Suprapubic skin (tissue), 4 donors: ENCODE results near the gene TCF20. TPM values are rescaled to one million over a fixed set of nuclear protein-coding genes. Genes with fewer than 3 reads are reported as not detected.

Source experiments
- DNase-seq, 2 donors: peaks; one replicate each; pipeline ENCODE4 v3.0.0-alpha.2; 2019; ENCODE audit warnings: low spot score in 2 of 2
- H3K27ac ChIP-seq: fragments of 200-600 bp; sonication (generic); one replicate; pipeline ENCODE4 v1.5.1; 2019
- H3K27me3 ChIP-seq: fragments of 200-600 bp; sonication (generic); one replicate; pipeline ENCODE4 v1.5.1; 2019
- H3K36me3 ChIP-seq: fragments of 200-600 bp; sonication (generic); one replicate; pipeline ENCODE4 v1.5.1; 2019
- H3K4me1 ChIP-seq: fragments of 200-600 bp; sonication (generic); one replicate; pipeline ENCODE4 v1.5.1; 2019
- H3K4me3 ChIP-seq: fragments of 200-600 bp; sonication (generic); one replicate; pipeline ENCODE4 v1.5.1; 2019; ENCODE audit warnings: mild to moderate bottlenecking
- H3K9me3 ChIP-seq: fragments of 200-600 bp; sonication (generic); one replicate; pipeline ENCODE4 v1.5.1; 2019
- EP300 ChIP-seq: sonication (generic); formaldehyde crosslinking; IDR thresholded peaks from one replicate; pipeline ENCODE4 v1.6.1; 2017; ENCODE audit warnings: antibody characterized with exemption
- POLR2A ChIP-seq, 2 donors: fragments of 450-650 bp; IDR thresholded peaks; one replicate each; pipeline ENCODE4 v1.6.1; 2017; ENCODE audit warnings: antibody characterized with exemption in 2 of 2, mild to moderate bottlenecking in 2 of 2, moderate library complexity in 2 of 2
- POLR2AphosphoS5 ChIP-seq, 3 donors: sonication (generic); formaldehyde crosslinking; IDR thresholded peaks; one replicate each; pipeline ENCODE4 v1.6.1; 2017; ENCODE audit warnings: antibody characterized with exemption in 3 of 3
- WGBS: methylation state at CpG from one replicate; pipeline ENCODE4 v1.1.5; 2018; 5-methylcytosine and 5-hydroxymethylcytosine counted together
- total RNA-seq, 4 donors: library from RNA; depleted of rRNA; stranded (reverse); fragments of >200 nt; gene quantifications; one replicate each; pipeline ENCODE4 v1.1.0, GENCODE V29; 2016
- TF ChIP-seq, protein P1 (sequence below), 2 donors: fragments of 200-600 bp in 1 of 2; fragments of 450-650 bp in 1 of 2; sonication (generic) in 1 of 2; IDR thresholded peaks; one replicate each; pipeline ENCODE4 v1.5.1; 2016 to 2019; ENCODE audit warnings: antibody characterized with exemption in 2 of 2, mild to moderate bottlenecking in 1 of 2, moderate library complexity in 1 of 2

Gene TCF20
- total RNA-seq, 4 donors from 2014 or later: 56.4 to 72.8 (median 68.4) TPM

DNA sequence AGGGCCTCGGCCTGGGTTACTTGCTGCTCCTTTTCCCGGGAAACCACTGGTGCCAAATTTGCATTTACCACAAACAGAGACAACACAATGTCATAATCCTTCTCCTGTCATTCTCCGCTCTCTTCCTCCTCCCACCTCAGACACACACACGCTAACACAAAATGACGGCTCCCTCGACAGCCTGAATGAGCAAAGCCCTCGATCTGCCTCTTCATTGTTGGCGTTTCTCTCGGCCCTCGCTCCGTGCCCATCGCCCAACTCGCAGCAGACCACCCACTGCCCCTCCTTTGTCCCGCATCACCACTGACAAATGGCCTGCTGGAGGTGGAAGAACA is 12.5 kb upstream of the TCF20 start:
- Histone ChIP-seq H3K4me3 (peak overlapping the region; percentile 48), H3K27ac (no peak overlapping the region), H3K4me1 (peaks cover 22% of the 10 kb centered on the region), H3K36me3 (no peaks in the 10 kb centered on the region), H3K9me3 (no peaks in the 10 kb centered on the region), H3K27me3 (peaks cover 14% of the 10 kb centered on the region)
- TF ChIP-seq, protein P1, sequence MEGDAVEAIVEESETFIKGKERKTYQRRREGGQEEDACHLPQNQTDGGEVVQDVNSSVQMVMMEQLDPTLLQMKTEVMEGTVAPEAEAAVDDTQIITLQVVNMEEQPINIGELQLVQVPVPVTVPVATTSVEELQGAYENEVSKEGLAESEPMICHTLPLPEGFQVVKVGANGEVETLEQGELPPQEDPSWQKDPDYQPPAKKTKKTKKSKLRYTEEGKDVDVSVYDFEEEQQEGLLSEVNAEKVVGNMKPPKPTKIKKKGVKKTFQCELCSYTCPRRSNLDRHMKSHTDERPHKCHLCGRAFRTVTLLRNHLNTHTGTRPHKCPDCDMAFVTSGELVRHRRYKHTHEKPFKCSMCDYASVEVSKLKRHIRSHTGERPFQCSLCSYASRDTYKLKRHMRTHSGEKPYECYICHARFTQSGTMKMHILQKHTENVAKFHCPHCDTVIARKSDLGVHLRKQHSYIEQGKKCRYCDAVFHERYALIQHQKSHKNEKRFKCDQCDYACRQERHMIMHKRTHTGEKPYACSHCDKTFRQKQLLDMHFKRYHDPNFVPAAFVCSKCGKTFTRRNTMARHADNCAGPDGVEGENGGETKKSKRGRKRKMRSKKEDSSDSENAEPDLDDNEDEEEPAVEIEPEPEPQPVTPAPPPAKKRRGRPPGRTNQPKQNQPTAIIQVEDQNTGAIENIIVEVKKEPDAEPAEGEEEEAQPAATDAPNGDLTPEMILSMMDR (IDR thresholded peaks at IDR 0.05): no peak
- TF ChIP-seq POLR2A (IDR thresholded peaks at IDR 0.05) (no peak), EP300 (no peak), POLR2AphosphoS5 (IDR thresholded peaks at IDR 0.05) (no peak)
- DNase-seq: no peak
- WGBS: 54% methylated on average over 14 of the region's 14 CpGs

DNA sequence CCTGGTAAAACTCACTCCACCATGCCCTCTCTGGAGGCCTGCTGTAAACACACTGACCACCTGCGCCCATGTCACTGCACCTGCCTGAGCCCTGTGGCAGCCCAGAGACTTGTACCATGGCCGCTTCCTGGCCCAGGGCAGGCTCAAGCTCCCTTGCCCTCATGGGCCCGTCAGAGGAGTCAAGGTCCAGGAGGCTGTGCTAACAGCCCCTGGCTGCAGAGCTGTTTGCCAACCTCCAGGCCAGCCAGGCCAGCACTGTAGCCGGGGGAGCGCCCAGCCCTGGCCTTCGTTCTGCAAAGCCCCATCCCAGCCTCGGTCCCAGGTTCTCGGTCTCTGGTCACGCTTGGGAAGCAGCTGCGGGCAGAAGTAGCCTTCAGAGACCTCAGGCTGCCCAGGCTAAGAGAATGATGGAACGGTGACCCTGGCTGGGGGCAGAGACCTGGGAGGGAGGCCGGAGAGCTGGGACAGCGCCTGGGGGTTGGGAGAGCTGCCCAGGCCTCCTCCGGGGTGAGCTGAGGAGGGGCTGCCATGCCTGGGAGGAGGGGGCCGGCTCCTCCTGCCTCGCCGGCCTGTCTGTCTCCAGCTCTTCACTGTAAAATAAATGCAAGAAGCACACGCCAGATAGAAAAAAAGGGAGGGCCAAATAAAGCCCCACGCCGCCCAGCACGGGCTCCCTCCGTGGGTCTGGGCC is 11.9 kb upstream of the TCF20 start:
- DNase-seq: no peak
- H3K27ac ChIP-seq: no peak overlapping the region
- H3K36me3 ChIP-seq: no peaks in the 10 kb centered on the region
- H3K4me3 ChIP-seq: peak overlapping the region; percentile 48
- no peaks in the 10 kb centered on the region for H3K9me3 ChIP-seq
- peaks cover 22% of the 10 kb centered on the region for H3K4me1 ChIP-seq
- WGBS: 56% methylated on average over 18 of the region's 22 CpGs
- peaks cover 14% of the 10 kb centered on the region for H3K27me3 ChIP-seq
- TF ChIP-seq EP300 (no peak), POLR2A (IDR thresholded peaks at IDR 0.05) (no peak), POLR2AphosphoS5 (IDR thresholded peaks at IDR 0.05) (no peak)
- TF ChIP-seq, protein P1 (IDR thresholded peaks at IDR 0.05): no peak

DNA sequence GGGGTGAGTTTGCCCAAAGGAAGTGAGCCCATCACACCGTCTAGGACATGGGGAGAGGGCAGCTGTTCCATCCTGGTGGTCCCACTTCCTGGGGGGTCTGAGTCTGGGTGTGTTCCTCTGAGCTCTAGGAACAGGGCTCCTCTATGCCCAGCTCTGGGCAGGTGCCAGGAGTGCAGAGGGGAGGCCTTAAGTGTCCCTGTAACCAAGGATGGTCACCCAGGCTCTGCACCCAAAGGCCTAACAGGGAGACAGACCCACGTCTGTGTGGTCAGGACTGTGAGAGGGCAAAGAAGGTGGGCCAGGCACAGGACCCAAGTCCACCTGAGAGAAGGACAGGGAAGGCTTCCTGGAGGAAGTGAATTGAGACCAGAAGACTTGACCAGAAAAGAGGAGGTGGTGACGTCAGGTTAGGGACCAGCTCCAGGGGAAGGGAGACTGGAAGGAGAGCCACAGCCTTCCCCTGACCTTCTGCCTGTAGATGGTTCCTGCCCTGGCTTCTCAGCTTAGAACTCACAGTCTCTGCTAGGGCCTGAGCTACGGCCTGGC is 11.3 kb upstream of the TCF20 start:
- no peak for DNase-seq
- peaks cover 14% of the 10 kb centered on the region for H3K27me3 ChIP-seq
- WGBS: 75% methylated on average over 2 of the region's 4 CpGs
- no peak overlapping the region for H3K27ac ChIP-seq
- no peaks in the 10 kb centered on the region for H3K9me3 ChIP-seq
- peaks cover 22% of the 10 kb centered on the region for H3K4me1 ChIP-seq
- H3K36me3 ChIP-seq: no peaks in the 10 kb centered on the region
- H3K4me3 ChIP-seq: no peak overlapping the region
- TF ChIP-seq, protein P1 (IDR thresholded peaks at IDR 0.05): no peak
- no peak for TF ChIP-seq POLR2A (IDR thresholded peaks at IDR 0.05)
- TF ChIP-seq POLR2AphosphoS5 (IDR thresholded peaks at IDR 0.05): no peak
- TF ChIP-seq EP300: no peak

DNA sequence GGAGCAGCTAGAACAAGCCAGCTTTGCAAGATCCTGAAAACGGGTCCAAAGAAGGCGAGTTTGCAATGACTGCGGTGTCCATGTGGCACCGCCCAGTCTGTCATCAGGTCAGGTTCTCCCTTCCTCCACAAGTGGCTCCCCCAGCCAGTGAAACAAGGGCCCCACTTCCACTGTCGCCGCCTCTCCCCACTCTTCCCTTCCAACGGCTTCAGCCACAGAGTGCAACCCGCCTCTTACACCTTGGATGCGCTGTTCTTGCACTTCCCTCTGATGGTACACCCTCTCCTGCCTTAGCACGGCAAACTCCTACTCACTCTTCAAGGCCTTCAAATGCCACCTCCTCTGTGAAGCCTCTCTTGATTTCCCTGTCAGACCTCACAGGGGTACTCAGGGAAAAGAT is 10.8 kb upstream of the TCF20 start:
- WGBS: 92% methylated on average over 10 of the region's 10 CpGs
- Histone ChIP-seq H3K4me3 (no peak overlapping the region), H3K36me3 (no peaks in the 10 kb centered on the region), H3K9me3 (no peaks in the 10 kb centered on the region), H3K27ac (no peak overlapping the region), H3K27me3 (peaks cover 14% of the 10 kb centered on the region), H3K4me1 (peaks cover 22% of the 10 kb centered on the region)
- DNase-seq: no peak
- no peak for TF ChIP-seq POLR2AphosphoS5 (IDR thresholded peaks at IDR 0.05)

DNA sequence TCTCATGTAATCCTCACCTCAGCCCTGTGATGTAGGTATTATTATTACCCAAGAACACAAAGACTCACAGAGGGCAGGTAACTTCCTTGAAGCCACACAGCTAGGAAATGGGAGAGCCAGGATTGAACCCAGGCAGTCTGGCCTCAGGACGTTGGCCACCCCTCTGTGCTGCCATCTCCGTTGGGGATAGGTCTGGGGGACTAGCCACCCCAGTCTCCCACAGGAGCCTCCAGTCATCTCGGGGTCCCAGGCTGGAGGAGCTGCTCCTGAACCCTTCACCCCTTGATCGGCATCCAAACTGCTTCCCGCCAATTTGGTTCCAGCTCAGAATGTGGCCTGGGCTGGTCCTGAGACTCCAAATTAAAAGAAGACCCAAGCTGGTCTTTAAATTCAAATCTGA is 10.4 kb upstream of the TCF20 start:
- H3K9me3 ChIP-seq: no peaks in the 10 kb centered on the region
- H3K4me1 ChIP-seq: peaks cover 25% of the 10 kb centered on the region
- no peak overlapping the region for H3K27ac ChIP-seq
- peak in 1 of 2 donors; percentile 42 for DNase-seq
- peaks cover 14% of the 10 kb centered on the region for H3K27me3 ChIP-seq
- WGBS: 94% methylated on average over 5 of the region's 5 CpGs
- TF ChIP-seq POLR2A (IDR thresholded peaks at IDR 0.05): no peak
- TF ChIP-seq POLR2AphosphoS5 (IDR thresholded peaks at IDR 0.05): no peak
- TF ChIP-seq, protein P1 (IDR thresholded peaks at IDR 0.05): no peak
- no peak for TF ChIP-seq EP300
- no peak overlapping the region for H3K4me3 ChIP-seq
- no peaks in the 10 kb centered on the region for H3K36me3 ChIP-seq
